NCI-H2196 (cell line): Measurements from ENCODE around the gene ENAH.

ENCODE experiments used
- DNase-seq: peaks from one replicate; lab custom pipeline; 2025; ENCODE audit not compliant: unreplicated experiment; lab: John Stamatoyannopoulos, UW

Gene ENAH

DNA sequence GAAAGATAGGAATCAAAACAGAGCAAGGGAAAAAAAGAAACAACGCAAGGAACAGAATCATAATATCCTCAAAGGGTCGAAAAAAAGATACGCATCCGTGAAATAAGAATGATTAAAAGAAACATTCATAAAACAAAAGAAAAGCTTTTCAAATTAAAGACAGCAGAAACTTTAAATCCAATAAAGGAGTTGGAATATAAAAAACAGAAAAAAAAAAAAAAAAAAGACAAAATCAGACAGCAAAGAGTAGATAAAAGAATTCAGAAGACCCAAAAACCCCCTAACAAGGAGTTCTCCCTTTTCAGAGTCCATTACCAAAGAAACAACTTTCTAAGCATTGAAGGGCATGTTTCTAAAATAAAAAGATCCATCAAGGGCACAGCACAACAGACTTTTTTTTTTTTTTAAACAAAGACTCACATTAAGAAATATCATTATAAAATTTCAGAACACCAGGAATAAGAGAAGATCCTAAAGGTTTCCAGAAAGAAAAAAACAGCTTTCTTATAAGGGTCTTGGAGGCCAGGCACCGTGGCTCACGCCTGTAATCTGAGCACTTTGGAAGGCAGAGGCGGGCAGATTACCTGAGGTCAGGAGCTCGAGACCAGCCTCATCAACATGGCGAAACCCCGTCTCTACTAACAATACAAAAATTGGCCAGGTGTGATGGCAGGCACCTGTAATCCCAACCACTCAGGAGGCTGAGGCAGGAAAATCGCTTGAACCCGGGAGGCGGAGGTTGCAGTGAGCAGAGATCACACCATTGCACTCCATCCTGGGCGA is 44.7 kb downstream of the ENAH start:
- no peak for DNase-seq

DNA sequence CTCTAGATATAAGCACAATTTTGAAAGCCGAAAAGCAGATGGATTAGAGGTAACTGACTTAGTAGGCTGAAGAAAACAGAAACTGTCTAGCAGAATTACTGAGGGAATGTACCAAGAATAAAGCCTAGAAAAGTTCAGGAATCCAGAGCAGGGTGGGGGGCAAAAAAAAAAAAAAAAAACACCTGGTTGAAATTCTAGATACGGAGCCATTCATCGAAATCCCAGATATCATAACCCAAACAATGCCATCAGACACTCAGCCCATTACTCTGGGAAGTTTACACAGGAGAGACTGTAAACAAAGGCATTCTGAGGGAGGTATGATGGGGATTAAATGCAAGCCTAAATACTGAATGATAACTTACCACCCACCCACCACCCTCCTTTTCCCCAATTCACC is 45.6 kb downstream of the ENAH start:
- no peak for DNase-seq

DNA sequence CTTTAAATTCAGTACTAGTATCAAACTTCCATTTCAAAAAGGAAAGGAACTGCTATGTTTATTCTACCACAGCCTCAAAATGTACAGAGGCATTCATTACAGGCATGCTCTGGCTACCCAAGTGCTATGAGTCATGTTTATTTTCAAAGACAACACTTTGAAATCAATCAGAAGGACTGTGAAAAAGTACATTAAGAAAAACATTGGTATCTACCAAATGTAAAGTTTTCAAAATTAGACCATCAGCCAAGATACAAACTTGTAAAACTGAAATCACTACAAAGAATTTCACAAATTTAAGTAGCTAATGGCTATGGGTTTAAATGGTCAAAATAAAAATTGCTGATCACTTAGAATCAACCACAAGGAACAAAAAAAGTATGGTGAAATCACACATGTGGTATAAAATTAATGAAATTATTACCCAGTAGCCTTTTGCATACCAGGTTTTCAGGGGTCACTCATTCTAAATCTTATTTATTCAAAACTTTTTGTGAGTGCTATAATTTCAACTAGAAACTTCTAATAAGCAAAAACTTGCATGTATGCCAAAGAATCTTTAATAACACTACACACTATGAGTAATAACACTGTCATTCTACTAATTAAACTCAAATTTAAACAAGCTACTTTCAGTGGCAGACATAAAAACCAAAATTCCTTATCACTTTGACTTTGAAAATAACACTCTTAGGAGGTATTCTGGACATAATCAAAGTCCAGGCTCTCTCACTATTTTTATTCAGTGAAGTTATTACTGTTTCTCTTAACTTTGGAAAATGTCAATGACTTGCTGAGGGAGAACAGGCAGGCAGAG is 49.2 kb downstream of the ENAH start:
- DNase-seq = no peak

DNA sequence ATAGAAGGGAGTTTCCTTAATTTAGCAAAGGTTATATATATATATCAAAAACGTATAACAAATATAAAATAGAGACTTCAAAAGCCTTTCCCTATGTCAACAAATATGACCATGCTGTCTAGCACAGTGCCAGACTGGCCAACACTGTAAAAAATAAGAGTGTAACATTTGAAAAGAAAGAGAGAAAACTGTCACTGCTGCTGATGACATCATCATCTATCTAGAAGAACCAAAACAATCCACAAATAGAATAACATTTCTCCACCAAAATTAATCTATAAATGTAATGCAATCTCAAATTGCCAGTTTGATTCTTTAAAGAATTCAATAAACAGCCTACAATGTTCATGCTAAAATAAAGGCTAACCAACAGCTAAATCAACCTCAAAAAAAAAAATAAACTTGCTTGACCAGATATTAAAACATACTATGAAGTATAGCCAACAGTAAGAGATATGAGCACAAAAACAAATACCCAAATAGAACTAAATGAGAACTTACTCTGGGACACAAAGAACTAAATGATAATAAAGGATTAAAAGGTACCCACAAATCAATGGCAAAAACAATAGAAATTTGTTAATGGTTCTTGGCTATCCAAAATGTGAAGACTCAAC is 50.2 kb downstream of the ENAH start:
- no peak for DNase-seq

DNA sequence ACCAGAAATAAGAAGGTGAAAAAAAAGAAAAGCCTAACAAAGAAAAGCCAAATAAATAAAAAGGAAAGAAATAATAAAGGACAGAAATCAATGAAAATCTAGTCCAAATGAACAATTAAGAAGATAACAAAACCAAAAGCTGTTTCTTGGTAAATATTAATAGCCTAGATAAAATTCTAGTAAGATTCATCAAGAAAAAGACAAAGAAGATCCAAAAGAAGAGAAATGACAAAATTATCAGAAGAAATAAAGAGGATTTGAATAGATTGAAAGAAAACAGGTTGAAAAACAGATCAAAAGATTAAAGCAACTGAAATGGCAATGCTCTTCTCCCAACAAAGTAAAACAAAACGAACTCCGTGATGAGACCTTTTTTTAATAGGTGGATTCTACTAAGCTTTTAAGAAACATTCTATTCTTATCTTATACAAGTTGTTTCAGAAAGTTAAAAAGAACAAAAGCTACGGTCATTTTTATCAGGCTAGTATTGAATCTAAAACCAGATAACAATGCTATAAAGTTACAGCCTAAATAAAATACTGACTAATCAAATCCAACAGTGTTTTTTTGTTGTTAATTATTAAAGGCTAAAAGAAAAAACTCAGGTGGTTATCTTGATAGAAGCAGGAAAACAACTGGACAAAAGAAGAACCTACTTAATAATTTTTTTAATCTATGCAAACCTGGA is 50.9 kb downstream of the ENAH start:
- DNase-seq = no peak

DNA sequence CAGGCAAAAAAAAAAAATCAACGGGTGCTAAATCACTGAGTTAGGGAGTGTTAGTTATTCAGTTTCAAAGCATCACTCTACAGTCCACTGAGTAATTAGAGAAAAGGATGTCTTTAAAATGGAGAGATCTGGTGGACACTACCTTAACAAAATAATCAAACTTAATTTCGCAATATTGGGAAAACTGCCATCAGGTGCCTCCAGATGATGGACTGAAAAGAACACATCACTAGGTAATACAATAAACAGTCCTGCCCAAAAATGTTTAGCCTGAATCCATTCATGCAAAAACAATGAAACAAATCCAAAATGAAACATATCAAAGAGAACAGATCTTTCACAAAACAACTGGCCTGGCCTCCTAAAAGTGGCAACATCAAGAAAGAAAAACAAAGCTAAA is 54.1 kb downstream of the ENAH start:
- no peak for DNase-seq

DNA sequence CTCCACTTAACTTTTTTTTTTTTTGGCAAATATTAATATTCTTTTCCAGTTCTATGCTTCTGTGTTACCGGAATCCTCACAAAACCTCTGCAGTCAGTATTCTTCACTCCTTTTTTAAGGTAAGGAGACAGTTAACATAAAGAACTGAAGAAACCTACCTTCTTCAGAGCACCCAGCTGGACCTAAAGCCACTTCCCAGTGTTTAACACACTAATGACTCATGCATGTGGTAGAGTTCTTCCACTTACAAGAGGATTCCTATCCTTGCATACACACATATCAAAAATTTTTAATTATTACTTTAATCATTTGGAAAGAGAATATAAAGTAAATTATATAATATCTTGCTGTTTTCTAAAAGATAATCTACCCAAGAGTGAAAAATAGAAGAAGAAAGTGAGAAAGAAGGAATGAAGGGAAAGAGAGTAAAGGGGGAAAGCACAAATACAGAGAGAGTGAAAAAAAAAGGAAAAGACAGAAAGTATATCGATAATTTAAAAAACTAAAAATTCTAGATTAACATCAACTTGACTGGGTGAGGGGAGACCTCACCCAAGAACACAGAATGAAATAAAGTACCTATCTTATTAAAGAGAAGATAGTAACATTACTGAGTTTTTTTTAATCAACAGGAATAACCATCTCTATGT is 54.9 kb downstream of the ENAH start:
- no peak for DNase-seq

DNA sequence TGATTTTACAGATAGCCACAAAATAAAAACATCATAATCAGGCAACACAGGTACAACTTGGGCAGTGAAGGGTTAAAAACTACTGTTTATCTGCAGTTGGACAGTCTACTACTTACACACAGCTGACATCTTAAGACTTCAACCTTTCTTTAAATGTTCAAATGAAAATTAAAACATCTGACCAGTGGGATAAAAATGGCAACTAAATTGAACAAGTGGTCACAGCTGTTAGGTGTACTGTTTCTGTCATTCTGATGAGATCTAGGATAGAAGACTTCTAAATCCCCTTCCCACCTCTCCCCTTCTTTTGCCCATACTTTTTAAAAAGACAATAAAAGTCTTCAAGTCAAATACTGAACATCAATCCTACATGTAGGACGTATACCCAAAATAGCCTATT is 56.2 kb downstream of the ENAH start:
- DNase-seq = no peak

DNA sequence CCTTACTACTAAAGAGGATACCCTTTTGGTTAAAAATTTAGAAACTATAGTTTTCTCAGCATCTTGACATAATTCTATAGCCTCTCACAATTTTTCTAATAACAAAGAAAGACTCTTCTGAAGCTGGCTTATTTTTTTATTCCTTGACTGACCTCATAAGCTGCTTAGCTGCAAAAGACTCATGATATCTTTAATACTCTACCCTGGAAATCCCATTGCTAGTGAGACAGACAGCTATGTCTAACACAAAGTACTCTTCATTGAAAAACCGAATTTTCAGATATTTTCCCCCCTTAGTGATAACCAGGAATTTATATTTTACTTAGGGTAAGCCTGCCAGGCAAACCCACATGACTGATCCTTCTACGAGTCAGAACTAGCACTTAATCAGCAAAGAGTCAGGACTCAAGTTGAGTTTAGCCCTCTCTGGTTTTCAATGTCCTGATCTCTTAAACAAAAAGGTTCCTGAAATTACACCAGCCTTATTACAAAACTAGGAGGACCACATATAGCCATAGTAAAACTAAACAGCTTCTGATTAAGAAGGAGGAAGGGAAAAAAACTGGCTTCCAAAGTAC is 56.9 kb downstream of the ENAH start:
- DNase-seq = no peak

DNA sequence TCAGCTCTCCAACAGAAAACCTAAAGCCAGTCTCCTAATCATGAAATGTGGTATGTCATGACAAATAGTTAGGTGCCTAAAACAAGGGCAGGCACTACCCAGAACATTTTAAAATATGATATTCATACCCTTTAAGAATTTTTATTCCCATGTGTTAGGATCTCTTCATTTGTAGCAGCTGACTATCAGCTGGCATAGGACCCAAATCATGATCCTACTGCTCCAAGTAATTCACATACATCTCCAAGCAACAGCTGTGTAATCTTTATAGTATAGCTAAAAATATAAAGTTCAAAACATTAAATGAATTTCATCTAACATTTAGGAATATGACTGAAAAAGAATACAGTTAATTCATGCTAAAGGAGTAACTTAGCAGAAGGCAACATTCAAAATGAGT is 57.5 kb downstream of the ENAH start:
- no peak for DNase-seq

DNA sequence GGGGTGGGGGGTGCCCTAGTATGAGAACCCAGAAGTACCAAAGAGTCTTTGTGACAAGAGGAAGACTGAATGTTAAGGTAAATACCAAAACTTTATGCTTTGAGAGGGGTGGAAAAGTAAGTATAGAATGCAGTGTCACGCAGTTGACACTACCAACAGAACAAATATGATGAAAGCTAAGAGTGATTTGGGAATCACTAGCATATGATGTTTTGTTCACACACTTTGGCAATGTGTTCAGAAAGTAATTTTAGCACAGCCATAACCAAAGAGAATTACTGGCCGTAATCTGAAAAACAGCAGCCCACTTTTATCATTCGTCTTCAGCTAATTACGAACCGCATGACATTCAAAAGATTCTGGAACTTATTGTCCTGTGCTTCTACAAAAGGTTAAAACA is 59.5 kb downstream of the ENAH start:
- no peak for DNase-seq

DNA sequence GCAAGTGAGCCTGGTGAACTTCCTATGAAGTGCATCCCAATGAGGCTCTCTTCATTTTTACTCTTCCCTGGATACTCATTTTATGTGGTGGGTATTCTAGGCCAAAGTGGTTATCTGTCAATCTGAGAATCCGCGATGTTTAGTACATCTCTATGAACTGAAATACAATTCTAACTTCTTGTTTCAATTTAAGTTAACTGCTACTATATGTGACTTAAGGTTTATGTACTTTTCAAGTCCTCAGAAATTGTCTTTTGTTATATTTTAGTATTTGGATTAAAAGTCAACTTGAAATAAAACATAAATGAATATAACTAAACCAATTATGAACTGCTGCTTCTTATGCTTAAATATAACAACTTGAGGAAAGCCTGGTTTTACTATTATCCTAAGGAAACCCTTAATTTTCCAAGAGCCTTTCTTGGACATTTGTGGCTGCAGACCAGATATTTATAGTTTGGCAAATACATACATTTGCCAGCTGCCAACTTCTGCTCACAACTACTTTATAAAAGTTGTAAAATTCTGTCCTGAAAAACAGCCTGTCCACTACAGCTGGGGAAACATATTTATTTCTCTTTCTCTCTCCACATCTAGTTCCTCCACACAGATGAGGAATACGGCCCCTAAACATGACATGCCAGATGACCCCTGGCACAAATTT is 60.4 kb downstream of the ENAH start:
- DNase-seq = no peak

DNA sequence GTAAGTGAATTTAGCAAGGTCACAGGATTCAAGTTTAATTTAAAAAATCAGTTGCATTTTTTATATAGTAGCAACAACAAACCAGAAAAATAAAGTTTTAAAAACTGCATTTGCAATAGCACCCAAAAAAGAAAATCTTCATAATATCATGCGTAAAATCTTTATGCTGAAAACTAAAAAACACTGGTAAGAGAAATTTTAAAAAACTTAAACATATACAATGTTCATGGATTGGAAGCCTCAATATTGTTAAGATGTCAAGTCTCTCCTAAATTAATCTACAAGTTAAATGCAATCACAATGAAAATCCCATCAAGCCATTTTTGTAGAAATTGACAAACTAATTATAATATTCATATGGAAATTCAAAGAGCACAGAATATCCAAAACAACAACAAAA is 65.6 kb downstream of the ENAH start:
- DNase-seq = no peak

DNA sequence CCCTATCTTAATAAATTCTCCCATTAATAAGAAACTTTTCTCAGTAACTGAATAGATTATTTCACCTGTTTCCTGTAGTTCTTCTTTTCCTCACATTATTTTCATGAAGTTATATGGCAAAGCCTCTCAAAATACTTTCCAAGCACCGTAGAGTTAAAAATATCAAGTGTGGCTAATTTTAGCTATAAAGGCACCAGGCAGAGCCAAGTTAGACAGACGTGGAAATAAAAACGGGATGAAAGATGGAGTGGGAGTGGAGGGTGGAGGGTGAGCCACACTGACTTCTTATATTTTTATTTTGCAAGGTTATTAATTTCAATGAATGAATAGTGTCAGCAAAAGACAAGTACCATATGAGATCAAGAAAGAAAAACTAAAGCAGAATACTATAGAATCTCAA is 71.7 kb downstream of the ENAH start:
- DNase-seq = no peak

DNA sequence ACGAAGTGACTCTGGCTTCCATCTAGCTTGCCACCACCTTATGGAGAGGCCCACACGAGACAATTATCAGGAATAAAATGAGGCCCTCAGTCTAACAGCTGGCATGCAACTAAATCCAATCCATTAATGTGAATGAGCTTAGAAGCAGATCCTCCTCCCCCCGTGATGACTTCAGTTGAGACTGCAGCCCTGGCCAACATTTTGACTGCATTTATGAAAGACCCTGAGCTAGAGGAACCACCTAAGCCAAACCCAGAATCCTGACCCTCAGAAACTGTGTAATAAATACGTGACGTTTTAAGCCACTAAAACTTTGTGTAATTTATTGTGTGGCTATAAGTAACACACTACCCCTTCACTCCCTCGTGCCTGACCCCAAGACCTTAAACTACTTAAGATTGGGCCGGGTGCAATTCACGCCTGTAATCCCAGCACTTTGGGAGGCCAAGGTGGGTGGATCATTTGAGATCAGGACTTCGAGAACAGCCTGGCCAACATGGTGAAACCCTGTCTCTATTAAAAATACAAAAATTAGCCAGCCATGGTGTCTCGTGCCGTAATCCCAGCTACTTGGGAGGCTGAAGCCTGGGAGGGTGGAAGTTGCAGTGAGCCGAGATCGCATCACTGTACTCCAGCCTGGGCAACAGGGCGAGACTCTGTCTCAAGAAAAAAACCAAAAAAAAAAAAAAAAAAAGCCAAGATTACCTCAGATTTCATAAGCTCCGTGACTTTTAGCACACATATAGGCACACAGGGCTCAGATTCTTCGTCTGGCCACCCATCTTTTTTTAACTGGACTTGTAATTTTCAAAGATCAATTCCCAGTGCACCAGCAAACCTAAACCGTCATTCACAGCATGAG is 72.5 kb downstream of the ENAH start:
- DNase-seq = no peak

DNA sequence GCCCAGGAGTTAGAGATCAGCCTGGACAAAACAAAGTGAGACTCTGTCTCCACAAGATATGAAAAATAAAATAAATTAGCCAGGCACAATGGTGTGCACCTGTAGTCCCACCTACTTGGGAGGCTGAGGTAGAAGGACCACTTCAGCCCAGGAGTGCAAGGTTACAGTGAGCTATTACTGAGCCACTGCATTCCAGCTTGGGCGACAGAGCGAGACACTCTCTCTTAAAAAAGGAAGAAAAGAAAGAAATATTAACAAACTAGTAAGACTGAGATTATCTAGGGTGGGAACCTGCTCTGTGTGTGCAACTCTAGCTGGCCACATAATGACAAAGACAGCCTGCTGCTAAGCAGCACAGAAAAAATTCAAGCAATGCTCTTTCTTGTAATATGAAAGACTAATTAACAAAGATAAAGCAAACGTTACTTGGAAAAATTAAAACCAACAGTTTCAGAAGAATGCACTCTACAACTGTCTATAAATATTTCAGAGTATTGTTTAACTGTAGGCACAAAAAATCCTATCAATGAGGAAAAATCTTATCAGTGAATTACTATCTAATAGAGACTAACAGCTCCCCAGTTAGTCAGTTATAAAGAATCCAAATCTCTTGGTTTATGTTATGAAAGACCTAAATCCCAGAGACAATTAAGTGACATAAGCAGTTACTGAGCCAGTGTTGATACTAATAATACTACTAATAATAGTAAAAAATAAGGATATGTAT is 74.5 kb downstream of the ENAH start:
- no peak for DNase-seq

DNA sequence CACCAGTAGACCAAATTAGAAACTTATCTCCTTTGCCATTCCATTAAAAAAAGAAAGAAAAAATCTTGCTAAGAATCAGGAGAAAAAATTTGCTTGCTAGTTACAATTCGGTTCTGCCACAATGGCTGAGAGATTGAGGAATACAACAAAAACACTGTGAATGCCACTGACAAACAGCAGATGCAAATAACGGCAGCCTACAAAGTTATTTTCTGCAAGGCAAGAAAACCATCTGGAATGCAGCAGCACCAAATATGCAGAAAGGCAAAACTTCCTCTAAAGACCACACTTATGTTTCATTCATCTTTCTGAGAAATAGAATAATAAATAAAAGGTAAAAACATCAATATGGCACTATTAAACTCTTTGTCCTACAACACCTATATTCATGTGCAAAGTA is 75.7 kb downstream of the ENAH start:
- DNase-seq = no peak

DNA sequence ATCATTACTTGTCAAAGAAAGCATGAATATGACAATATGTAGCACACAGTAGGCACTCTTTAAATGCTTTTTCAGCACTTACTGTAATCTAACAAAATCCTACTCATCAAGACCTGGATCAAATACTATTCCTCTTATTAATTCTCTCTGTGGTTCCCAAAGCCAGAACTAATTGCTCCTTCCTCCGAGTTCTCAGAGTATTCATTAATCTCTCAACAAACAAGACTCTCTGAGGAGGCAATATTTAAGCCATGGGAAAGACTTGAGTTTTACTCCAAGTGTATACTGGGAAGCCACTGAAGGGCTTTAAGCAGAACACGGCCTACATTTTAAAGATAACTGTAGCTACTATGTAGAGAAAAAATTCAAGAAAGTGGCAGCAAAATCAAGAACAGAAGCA is 79.7 kb downstream of the ENAH start:
- no peak for DNase-seq

DNA sequence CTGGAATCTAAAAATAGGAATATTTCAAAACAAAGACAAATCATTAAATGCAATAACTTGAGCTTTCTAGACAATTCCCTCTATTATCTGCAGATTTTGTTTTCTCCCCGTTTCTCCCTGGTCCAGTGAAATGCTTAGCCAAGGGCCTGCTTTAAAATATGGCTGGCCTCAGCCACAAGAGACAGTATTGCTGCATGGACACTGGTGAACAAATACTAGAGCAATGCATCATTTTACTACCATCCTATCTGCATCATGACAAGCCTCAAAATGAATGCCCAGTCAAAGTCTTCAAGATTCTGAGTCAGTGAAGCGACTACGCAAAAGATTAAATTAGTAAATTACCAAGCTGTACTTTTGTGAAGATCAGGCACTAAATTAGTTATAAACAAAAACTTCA is 80.5 kb downstream of the ENAH start:
- DNase-seq = no peak
